Astrocyte (in vitro differentiated cells and primary cell): ENCODE measurements around the gene C9orf50.

Experiments used
- EZH2 ChIP-seq: IDR thresholded peaks from 2 replicates; pipeline ENCODE4 v1.6.1; 2012; ENCODE audit warnings: mild to moderate bottlenecking, low read length, inconsistent platforms; ENCODE audit not compliant: insufficient read depth
- TF ChIP-seq, protein P1 (sequence below): IDR thresholded peaks from 2 replicates; pipeline ENCODE4 v1.5.1; 2011; ENCODE audit warnings: low read depth, mild to moderate bottlenecking, inconsistent platforms, low read length, moderate library complexity; ENCODE audit not compliant: insufficient read depth

DNA sequence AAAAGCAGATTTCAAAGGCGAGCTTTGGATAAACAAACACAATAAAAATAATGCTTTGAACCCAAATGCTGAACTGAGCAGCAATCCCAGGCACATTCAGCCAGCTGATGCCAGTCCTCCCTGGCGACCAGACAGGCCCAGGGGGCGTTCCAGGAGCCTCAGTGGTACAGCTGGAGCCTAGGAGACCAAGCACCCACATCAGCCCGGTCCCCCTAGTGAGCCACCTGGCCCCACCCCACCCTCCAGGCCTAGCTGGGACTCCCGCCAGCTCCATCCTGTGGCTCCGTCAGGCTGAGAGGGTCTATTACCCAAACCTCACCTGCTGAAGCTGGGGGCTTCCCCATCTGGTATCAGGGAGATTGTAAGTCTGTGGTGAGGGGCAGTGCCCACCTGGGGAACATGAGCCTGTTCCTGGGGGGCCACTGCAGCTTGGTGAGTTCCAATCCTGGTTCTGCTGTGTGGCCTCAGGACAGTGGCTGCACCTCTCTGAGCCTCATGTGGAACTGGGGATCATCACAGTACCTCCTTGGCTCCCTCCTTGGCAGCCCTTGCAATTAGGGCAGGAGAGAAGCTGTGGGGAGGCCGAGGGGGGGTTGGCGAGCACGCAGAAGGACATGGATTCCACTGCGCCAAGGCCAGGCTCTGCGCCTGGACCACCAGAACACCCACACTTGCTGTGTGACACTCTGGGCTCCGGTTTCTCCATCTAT is 16.7 kb downstream of the C9orf50 start:
- TF ChIP-seq, protein P1, sequence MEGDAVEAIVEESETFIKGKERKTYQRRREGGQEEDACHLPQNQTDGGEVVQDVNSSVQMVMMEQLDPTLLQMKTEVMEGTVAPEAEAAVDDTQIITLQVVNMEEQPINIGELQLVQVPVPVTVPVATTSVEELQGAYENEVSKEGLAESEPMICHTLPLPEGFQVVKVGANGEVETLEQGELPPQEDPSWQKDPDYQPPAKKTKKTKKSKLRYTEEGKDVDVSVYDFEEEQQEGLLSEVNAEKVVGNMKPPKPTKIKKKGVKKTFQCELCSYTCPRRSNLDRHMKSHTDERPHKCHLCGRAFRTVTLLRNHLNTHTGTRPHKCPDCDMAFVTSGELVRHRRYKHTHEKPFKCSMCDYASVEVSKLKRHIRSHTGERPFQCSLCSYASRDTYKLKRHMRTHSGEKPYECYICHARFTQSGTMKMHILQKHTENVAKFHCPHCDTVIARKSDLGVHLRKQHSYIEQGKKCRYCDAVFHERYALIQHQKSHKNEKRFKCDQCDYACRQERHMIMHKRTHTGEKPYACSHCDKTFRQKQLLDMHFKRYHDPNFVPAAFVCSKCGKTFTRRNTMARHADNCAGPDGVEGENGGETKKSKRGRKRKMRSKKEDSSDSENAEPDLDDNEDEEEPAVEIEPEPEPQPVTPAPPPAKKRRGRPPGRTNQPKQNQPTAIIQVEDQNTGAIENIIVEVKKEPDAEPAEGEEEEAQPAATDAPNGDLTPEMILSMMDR: no peak
- TF ChIP-seq EZH2: no peak
